HG02884 (cell line): ENCODE data around the gene DENND5A.
"Not testable (repeated sequence)": the region's sequence is repeated elsewhere in the genome, so short reads cannot be mapped to it uniquely, and the experiment has no call there.

ENCODE experiments used
- ATAC-seq: cut with Tn5 transposase; IDR thresholded peaks from one replicate; pipeline ENCODE4 v1.9.1; 2021; ENCODE audit warnings: mild to moderate bottlenecking, moderate library complexity; ENCODE audit not compliant: unreplicated experiment

The DENND5A gene

GRCh38 chr11:9179141-9179540, 86.0 kb downstream of the DENND5A start:
- no peak for ATAC-seq

- ATAC-seq = no peak
Observed at GRCh38 chr11:9178716-9179115, 86.4 kb downstream of the DENND5A start.

- ATAC-seq = no peak
Observed at GRCh38 chr11:9177438-9178091, 87.6 kb downstream of the DENND5A start.

- ATAC-seq = no peak
Observed at GRCh38 chr11:9176550-9176949, 88.6 kb downstream of the DENND5A start.

DNA sequence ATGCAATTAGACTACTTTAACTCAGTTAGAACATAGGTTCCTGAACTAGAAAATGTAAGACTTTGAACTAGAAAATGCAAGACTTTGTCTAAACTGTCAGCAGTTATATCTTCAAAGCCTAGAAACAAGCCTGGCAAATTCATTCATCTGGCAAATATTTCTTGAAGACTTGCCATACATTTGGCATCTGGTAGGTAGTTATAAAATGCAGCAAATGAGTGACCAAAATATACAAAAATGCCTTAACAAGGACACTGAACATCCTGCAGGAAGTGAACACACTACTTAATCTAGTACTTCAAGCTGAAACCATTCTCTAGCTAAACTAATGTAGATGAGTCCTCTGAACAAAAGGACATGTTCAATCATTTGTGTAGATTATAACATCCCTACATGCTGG, 89.0 kb downstream of the DENND5A start:
- ATAC-seq = no peak

DNA sequence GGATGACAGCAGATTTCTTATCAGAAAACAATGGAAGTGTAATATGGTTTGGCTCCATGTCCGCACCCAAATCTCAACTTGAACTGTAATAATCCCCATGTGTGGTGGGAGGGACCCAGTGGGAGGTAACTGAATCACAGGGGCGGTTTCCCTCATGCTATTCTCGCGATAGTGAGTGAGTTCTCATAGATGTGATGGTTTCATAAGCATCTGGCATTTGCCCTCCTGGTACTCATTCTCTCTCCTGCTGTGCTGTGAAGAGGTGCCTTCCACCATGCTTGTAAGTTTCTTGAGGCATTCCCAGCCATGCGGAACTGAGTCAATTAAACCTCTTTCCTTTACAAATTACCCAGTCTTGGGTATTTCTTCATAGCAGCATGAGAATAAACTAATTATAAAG, 92.8 kb downstream of the DENND5A start:
- ATAC-seq = no peak

DNA sequence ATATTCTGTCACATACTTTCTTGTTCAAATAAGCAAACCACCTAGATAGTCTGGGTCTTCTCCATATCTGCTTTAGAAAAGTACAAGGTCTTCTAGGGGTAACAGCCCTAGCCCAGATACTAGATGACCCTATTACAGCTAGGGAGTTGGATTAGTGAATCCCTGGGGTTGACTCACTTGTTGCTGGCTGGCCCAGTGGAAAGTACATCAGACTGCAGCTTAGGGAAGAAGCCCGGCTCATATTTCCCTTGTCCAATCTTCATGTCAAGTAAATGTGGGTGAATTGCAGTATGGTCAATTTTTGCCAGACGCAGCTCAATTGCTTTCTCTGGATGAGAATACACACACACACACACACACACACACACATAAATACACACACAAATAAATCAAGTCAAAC, 94.7 kb downstream of the DENND5A start:
- no peak for ATAC-seq

DNA sequence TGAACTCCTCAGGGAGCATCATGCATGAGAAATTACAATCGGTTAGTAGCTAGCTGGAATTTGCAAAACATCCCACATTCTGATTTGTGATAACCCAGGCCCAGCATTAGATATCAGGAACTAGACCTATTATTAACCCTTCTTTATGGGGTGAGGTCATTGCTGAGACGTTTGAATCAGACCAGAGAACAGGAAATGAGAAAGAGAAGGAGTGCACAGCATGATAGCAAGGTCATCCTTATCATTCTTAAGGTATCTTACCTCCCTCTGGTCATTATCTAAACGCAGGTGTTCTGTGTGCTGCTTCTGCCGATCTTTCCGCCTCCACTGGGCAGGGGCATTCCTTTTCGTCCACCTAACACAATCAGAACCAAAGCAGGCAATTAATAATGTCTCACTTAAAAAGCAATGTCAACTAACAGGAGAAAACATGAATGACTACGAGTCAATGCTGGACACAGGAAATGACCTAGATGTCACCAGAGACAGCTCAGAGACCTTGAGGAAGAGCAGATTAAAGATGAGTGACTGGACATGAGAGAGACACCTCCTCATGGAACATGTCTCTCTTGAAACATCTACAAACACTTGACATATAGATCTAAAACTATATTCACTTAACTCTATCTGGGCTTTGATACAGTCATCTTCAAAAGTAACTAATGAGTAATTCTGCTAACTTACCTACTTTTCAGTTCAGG, 95.4 kb downstream of the DENND5A start:
- no peak for ATAC-seq

DNA sequence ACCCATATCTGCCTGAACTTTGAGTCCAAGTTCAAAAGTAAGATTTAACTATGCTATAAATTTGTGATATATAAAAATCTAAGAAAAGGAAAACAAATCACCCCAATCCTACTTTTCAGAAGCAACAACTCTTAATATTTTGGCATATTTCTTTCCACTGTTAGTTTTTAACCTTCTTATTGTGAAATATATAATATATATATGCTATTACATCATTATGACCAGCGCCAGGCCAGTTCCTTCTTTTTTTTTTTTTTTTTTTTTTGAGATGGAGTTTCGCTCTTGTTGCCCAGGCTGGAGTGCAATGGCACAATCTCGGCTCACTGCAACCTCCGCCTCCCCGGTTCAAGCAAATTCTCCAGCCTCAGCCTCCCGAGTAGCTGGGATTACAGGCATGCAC, 103.2 kb downstream of the DENND5A start:
- not testable (repeated sequence) for ATAC-seq

DNA sequence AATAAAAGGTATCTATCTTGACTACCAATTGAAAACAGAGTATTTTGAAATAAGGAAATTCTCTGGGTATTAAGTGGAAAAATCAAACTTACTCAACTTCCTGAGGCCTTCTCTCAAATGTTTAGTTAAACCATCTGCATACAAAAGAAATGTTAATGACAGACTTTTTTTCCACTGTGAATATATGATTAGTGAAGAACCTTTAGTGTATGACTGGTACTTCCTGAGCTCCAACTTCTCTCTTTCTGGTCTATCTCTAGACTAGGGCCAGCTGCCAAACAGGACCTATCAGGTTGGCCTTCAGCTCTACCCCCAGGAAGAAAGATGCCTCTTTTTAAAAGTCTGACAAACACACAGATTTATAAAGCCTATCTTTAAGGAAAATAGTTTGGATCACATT, 105.0 kb downstream of the DENND5A start:
- no peak for ATAC-seq

- ATAC-seq = no peak
Observed at GRCh38 chr11:9158898-9159391, 106.2 kb downstream of the DENND5A start.

- no peak for ATAC-seq
Observed at GRCh38 chr11:9155930-9156329, 109.2 kb downstream of the DENND5A start.

DNA sequence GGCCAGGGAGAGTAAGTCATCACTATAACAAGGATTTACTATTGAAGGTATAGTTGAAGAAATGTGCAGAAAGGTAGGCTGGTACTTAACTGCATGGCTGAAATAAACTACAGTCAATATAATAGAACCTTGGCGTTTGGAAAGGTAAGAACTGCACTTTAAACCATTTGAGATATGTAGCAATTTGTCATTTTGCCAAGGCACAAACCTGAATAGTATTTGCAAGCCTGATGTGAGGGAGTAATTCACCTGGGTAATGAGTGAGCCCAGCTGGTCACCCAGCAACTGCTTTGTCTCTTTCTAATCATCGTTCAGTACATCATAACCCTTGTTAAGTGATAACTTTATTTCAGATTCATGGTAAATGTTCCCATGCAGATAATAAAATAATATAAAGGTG, 111.5 kb downstream of the DENND5A start:
- ATAC-seq = no peak

- ATAC-seq = no peak
Observed at GRCh38 chr11:9151631-9152030, 113.5 kb downstream of the DENND5A start.

- no peak for ATAC-seq
Observed at GRCh38 chr11:9150926-9151325, 114.2 kb downstream of the DENND5A start.

DNA sequence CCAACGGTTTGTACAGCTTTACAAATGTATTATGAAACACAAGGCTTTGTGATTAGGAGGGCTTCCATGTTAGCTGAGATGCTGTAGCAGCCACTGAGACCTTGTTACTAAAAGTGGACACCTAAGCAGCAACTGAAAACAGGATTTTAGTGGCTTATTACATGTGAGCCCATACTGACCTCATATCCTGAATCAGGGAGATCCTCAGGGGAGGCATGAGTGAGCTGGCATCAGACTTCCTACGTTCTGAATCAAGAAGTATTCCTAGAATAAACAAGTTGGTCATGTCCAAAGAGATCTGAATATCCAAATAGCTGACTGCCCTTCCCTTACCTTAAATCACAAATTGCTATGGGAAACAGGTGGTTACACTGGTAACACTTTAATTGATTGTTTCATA, 114.6 kb downstream of the DENND5A start:
- no peak for ATAC-seq

- no peak for ATAC-seq
Observed at GRCh38 chr11:9148727-9149126, 116.4 kb downstream of the DENND5A start.

GRCh38 chr11:9148035-9148434, 117.1 kb downstream of the DENND5A start:
- no peak for ATAC-seq

DNA sequence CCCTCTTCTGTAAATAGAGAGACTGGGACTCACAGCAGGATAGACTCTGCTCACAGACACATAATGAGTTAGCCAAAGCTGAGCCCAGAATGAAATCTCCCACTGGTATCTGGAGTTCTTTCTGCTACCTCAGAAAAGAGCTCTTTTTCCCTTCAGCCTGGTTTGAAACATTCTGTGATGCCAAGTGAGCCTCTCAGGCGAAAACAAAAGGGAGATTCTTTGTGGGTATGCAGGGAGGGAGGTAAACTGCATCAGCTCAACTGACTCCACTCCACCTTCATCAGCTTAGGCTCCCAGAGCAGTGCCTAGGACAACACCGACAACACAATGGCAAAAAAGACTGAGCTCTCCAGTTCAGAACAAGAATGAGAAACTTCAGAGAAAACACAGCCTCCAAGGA, 118.7 kb downstream of the DENND5A start:
- ATAC-seq = no peak

- ATAC-seq = no peak
Observed at GRCh38 chr11:9145283-9145682, 119.9 kb downstream of the DENND5A start.

- ATAC-seq = no peak
Observed at GRCh38 chr11:9144828-9145227, 120.3 kb downstream of the DENND5A start.

GRCh38 chr11:9143721-9144120, 121.4 kb downstream of the DENND5A start:
- ATAC-seq = no peak

DNA sequence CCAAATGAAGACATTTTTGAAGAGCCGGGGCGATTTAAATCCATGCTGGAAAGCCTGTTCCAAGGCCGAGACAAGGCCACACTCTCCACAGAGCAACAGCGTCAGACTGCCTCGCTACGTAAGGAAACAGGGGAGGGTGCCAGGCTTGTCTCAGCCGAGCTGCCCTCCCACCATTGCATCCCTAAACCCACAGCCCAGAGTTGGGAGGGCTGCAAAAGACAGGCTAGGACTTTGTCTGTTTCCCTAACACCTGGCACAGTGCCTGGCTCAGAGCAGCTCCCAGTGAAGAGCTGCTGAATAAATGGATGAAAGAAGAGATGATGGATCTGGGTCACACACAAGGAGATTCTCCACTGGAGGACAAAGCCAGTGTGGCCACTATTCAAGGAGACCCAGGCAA, 122.4 kb downstream of the DENND5A start:
- no peak for ATAC-seq
